ENCODE measurements around the gene CACNA1D.
A peak's percentile ranks its signal among the peaks of the same experiment; 100 is the strongest.

Gene CACNA1D

GRCh38 chr3:53705774-53706173 lies 211.4 kb downstream of the CACNA1D start:
- DNase-seq (ENCODE audit: insufficient read length, low spot score) = no peak
- no peak for FAIRE-seq
- no peak for TF ChIP-seq POLR2A (IDR thresholded peaks at IDR 0.05; ENCODE audit: low read depth, low read length)

GRCh38 chr3:53707222-53707621 lies 212.8 kb downstream of the CACNA1D start:
- FAIRE-seq (no peak), DNase-seq (ENCODE audit: insufficient read length, low spot score) (no peak)
- no peak for TF ChIP-seq POLR2A (IDR thresholded peaks at IDR 0.05; ENCODE audit: low read depth, low read length)

- no peak for TF ChIP-seq POLR2A (IDR thresholded peaks at IDR 0.05; ENCODE audit: low read depth, low read length)
- FAIRE-seq (no peak), DNase-seq (ENCODE audit: insufficient read length, low spot score) (no peak)
These were observed 213.7 kb downstream of the CACNA1D start for GRCh38 chr3:53708001-53708621.

GRCh38 chr3:53709256-53709655 lies 214.8 kb downstream of the CACNA1D start:
- no peak for TF ChIP-seq POLR2A (IDR thresholded peaks at IDR 0.05; ENCODE audit: low read depth, low read length)
- FAIRE-seq (no peak), DNase-seq (ENCODE audit: insufficient read length, low spot score) (no peak)

- no peak for TF ChIP-seq POLR2A (IDR thresholded peaks at IDR 0.05; ENCODE audit: low read depth, low read length)
- FAIRE-seq (no peak), DNase-seq (ENCODE audit: insufficient read length, low spot score) (peak; percentile 48)
These were observed 215.7 kb downstream of the CACNA1D start for GRCh38 chr3:53709860-53710674.

- FAIRE-seq (no peak), DNase-seq (ENCODE audit: insufficient read length, low spot score) (no peak)
- TF ChIP-seq POLR2A (IDR thresholded peaks at IDR 0.05; ENCODE audit: low read depth, low read length) = no peak
These were observed 217.0 kb downstream of the CACNA1D start for GRCh38 chr3:53711387-53711786.

GRCh38 chr3:53712817-53713388 lies 218.5 kb downstream of the CACNA1D start:
- DNase-seq (ENCODE audit: insufficient read length, low spot score) (no peak), FAIRE-seq (no peak)

GRCh38 chr3:53713626-53714025 lies 219.2 kb downstream of the CACNA1D start:
- DNase-seq (ENCODE audit: insufficient read length, low spot score) (no peak), FAIRE-seq (no peak)
- no peak for TF ChIP-seq POLR2A (IDR thresholded peaks at IDR 0.05; ENCODE audit: low read depth, low read length)

More at GRCh38 chr3:53712817-53713388, 218.5 kb downstream of the CACNA1D start:
- no peak for TF ChIP-seq POLR2A (IDR thresholded peaks at IDR 0.05; ENCODE audit: low read depth, low read length)

GRCh38 chr3:53715815-53716483 lies 221.5 kb downstream of the CACNA1D start:
- no peak for TF ChIP-seq POLR2A (IDR thresholded peaks at IDR 0.05; ENCODE audit: low read depth, low read length)
- no peak for FAIRE-seq
- DNase-seq (ENCODE audit: insufficient read length, low spot score) = no peak

GRCh38 chr3:53716998-53717397 lies 222.6 kb downstream of the CACNA1D start:
- DNase-seq (ENCODE audit: insufficient read length, low spot score) (no peak), FAIRE-seq (no peak)
- TF ChIP-seq POLR2A (IDR thresholded peaks at IDR 0.05; ENCODE audit: low read depth, low read length) = no peak

GRCh38 chr3:53718462-53718861 lies 224.1 kb downstream of the CACNA1D start:
- no peak for TF ChIP-seq POLR2A (IDR thresholded peaks at IDR 0.05; ENCODE audit: low read depth, low read length)
- FAIRE-seq (no peak), DNase-seq (ENCODE audit: insufficient read length, low spot score) (no peak)

GRCh38 chr3:53719796-53720195 lies 225.4 kb downstream of the CACNA1D start:
- TF ChIP-seq POLR2A (IDR thresholded peaks at IDR 0.05; ENCODE audit: low read depth, low read length) = no peak
- no peak for DNase-seq (ENCODE audit: insufficient read length, low spot score)
- no peak for FAIRE-seq

- FAIRE-seq (no peak), DNase-seq (ENCODE audit: insufficient read length, low spot score) (peak; percentile 21)
- no peak for TF ChIP-seq POLR2A (IDR thresholded peaks at IDR 0.05; ENCODE audit: low read depth, low read length)
These were observed 227.0 kb downstream of the CACNA1D start for GRCh38 chr3:53721187-53722119.
